NT2/D1 (cell line): ENCODE results near the gene TMEM222.

ENCODE experiments used
- DNase-seq: peaks from one replicate; pipeline ENCODE4 v3.0.0-alpha.2; 2011; ENCODE audit warnings: low read depth, low spot score
- H3K27me3 ChIP-seq: 2 replicates; pipeline ENCODE4 v1.6.0; 2011; ENCODE audit warnings: mild to moderate bottlenecking; ENCODE audit not compliant: insufficient read length, insufficient read depth
- H3K36me3 ChIP-seq: 2 replicates; pipeline ENCODE4 v1.6.1; 2011; ENCODE audit warnings: mild to moderate bottlenecking, low read length, mixed read lengths; ENCODE audit not compliant: insufficient read depth, insufficient read length
- H3K4me1 ChIP-seq: 2 replicates; pipeline ENCODE4 v1.5.1; 2011; ENCODE audit not compliant: insufficient read depth, insufficient read length
- H3K4me3 ChIP-seq: 2 replicates; pipeline ENCODE4 v1.5.1; 2011; ENCODE audit warnings: low read depth; ENCODE audit not compliant: insufficient read length
- H3K9ac ChIP-seq: 2 replicates; pipeline ENCODE4 v1.6.0; 2011; ENCODE audit warnings: low read depth; ENCODE audit not compliant: insufficient read length
- H3K9me3 ChIP-seq: 2 replicates; pipeline ENCODE4 v1.5.1; 2011; ENCODE audit warnings: mild to moderate bottlenecking, low read length; ENCODE audit not compliant: insufficient read depth
- SUZ12 ChIP-seq: IDR thresholded peaks from 2 replicates; pipeline ENCODE4 v1.6.1; 2011; ENCODE audit not compliant: insufficient read length, insufficient read depth; ENCODE audit errors: extremely low read depth
- YY1 ChIP-seq: IDR thresholded peaks from 2 replicates; pipeline ENCODE4 v1.6.1; 2011; ENCODE audit not compliant: insufficient read length, insufficient read depth
- ZNF274 ChIP-seq: IDR thresholded peaks from 2 replicates; pipeline ENCODE4 v1.6.1; 2011; ENCODE audit warnings: mild to moderate bottlenecking, low read depth, low read length

TMEM222 gene

DNA sequence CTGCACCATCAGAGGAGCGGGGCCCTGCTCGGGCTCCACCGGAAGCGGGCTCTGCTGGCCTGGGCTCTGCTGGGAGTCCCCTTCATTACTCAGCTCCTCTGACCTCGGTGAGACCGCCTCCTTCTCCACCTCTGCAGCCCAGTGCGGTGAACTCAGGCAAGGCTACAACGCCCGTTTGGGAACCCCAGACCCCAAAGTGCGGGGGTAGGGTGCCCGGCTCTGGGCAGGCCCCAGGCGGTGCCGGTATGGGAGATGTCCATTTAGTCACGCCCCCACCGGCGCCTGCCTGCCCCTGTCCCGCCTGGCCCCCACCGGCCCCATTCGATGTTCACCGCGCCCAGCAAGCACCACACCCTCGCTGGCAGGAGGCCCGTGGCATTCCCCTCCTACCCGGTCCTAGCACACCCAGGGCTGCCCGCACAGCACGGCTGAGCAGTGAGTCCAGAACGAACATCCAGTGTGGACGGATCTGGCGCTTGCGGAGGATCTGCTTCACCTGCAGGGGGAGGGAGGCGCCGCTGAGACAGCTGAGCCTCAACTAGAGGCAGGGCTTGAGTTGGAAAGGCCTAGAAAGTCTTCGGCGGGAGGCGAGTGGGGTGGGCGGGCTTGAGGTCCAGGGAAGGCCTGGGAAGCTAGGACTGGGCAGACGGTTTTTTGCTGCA, 34.8 kb downstream of the TMEM222 start:
- H3K36me3 ChIP-seq, result peaks cover 60% of the 10 kb centered on the region
- H3K9me3 ChIP-seq, result no peaks in the 10 kb centered on the region
- H3K27me3 ChIP-seq, result peaks cover 20% of the 10 kb centered on the region
- H3K9ac ChIP-seq, result peak overlapping the region; percentile 42
- no peak overlapping the region for H3K4me3 ChIP-seq
- TF ChIP-seq SUZ12 (no peak), ZNF274 (no peak), YY1 (no peak)
- peaks cover 22% of the 10 kb centered on the region for H3K4me1 ChIP-seq
- DNase-seq, result no peak

DNA sequence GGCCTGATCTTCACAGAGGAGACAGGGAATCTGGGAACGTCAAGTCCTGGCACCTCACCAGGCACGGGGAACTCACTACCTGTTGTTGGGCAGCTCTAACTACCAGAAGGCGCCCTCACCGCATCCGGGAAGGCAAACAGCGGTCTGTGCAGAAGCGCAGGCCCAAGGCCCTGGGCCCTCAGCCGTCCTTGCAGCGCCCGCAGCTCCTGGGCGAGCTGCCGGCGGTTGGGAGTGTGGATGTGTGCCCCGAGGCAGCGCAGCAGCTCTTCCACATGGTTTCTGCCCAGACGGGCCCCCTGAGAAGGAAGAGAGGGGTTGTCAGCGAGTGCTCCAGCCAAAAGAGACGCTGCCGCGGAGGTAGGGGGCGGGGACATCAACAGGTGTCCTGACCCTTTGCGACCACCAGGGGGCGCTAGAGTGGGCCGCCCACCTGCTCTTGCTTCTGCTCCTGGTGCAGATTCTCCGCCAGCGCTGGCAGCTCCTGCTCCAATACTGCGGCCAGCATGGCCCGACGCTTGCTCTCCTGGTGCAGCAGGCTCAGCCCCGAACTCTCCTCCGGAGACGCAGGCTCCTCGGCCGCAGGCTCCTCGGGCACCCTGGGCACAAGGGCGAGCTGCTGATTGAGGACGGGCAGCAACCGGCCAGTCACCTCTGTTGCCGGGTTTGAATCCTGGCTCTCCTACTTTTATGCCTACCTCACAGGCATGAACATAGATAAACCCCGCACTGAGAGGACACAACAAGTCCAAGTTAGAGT, 35.5 kb downstream of the TMEM222 start:
- Histone ChIP-seq H3K27me3 (peaks cover 20% of the 10 kb centered on the region), H3K4me1 (peaks cover 21% of the 10 kb centered on the region), H3K36me3 (peaks cover 66% of the 10 kb centered on the region), H3K4me3 (no peak overlapping the region), H3K9ac (peak overlapping the region; percentile 45), H3K9me3 (no peaks in the 10 kb centered on the region)
- no peak for TF ChIP-seq YY1
- no peak for TF ChIP-seq ZNF274
- TF ChIP-seq SUZ12, result no peak
- no peak for DNase-seq

DNA sequence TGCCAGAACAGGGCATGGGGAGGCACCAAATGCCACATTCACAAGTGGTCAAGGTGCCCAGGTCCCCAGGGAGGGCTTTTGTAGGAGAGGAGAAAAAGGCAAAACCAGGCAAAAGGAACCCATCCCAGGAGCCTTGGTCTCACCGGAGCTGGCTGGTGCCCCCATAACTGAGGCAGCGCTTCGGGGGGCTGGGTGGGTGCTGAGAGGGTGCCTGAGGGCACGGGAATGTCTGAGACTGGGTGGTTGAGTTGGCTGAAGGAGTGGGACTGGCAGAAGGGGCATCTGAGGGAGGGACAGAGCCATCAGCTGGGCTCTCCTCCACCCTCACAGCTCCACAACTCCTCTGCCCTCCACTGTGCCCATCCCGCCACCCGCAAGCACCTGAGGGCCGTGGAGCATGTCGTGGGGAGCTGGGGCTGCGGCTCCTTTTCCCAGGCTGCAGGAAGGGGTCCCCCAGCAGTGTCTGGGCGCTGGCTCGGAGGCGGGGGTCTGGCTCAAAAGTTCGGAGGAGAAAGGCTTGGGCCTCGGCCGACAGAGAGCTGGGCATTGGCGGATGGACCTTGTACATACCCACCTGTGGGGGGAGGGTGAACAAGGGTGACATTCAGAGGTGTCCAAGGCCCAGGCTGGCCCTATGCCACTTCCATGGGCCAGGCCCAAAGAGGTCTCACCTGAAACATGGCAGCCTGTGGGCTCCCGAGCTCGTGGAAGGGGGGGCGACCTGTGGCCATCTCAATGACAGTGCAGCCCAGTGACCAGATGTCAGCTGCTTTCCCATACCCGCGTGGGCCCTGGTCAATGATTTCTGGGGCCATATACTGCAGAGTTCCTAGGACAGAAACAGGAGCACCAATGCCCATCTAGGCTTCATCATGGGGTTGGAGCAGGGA, 36.3 kb downstream of the TMEM222 start:
- Histone ChIP-seq H3K4me3 (no peak overlapping the region), H3K9ac (peak overlapping the region; percentile 45), H3K36me3 (peaks cover 71% of the 10 kb centered on the region), H3K4me1 (peaks cover 23% of the 10 kb centered on the region), H3K27me3 (peaks cover 20% of the 10 kb centered on the region), H3K9me3 (no peaks in the 10 kb centered on the region)
- no peak for TF ChIP-seq YY1
- TF ChIP-seq SUZ12, result no peak
- TF ChIP-seq ZNF274, result no peak
- DNase-seq, result no peak

DNA sequence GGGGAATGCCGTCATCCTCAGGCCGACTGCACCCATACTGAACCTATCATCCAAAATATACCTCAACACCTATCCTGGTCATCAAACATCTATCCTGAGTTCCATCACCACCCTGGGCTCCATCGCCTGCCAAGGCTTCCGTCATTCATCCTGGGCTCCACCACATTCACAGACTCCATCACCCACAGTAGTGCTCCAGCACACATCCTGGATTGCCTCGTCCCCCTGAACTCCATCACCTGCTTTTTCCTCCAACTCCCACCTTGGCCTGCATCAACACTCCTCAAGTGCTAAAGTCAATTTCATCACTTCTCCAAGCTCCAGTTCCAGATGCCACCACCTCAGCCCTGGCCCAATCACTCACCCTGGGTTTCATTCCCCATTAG, 37.0 kb downstream of the TMEM222 start:
- Histone ChIP-seq H3K36me3 (peaks cover 65% of the 10 kb centered on the region), H3K4me3 (no peak overlapping the region), H3K9me3 (no peaks in the 10 kb centered on the region), H3K4me1 (peaks cover 22% of the 10 kb centered on the region), H3K27me3 (peaks cover 20% of the 10 kb centered on the region), H3K9ac (no peak overlapping the region)
- TF ChIP-seq ZNF274, result no peak
- no peak for TF ChIP-seq YY1
- no peak for TF ChIP-seq SUZ12
- DNase-seq, result no peak

DNA sequence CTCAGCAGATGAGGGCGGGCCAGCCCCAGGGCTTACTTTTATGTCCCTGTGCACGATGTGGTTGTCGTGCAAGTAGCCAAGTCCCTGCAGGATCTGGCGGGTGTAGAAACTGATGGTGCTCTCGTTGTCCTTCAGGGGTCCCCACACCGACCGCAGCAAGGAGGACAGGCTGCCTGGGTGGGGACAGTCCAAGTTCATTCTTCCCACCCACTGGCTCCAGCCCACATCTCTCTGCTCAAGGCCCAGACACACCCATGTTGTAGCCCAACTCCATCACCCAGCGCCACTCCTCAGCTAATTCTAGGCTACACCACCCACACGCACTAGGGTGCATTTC, 37.8 kb downstream of the TMEM222 start:
- Histone ChIP-seq H3K36me3 (peaks cover 64% of the 10 kb centered on the region), H3K4me1 (peaks cover 28% of the 10 kb centered on the region), H3K27me3 (peaks cover 20% of the 10 kb centered on the region), H3K4me3 (no peak overlapping the region), H3K9me3 (no peaks in the 10 kb centered on the region), H3K9ac (no peak overlapping the region)
- TF ChIP-seq ZNF274, result no peak
- no peak for TF ChIP-seq SUZ12
- no peak for TF ChIP-seq YY1
- no peak for DNase-seq

DNA sequence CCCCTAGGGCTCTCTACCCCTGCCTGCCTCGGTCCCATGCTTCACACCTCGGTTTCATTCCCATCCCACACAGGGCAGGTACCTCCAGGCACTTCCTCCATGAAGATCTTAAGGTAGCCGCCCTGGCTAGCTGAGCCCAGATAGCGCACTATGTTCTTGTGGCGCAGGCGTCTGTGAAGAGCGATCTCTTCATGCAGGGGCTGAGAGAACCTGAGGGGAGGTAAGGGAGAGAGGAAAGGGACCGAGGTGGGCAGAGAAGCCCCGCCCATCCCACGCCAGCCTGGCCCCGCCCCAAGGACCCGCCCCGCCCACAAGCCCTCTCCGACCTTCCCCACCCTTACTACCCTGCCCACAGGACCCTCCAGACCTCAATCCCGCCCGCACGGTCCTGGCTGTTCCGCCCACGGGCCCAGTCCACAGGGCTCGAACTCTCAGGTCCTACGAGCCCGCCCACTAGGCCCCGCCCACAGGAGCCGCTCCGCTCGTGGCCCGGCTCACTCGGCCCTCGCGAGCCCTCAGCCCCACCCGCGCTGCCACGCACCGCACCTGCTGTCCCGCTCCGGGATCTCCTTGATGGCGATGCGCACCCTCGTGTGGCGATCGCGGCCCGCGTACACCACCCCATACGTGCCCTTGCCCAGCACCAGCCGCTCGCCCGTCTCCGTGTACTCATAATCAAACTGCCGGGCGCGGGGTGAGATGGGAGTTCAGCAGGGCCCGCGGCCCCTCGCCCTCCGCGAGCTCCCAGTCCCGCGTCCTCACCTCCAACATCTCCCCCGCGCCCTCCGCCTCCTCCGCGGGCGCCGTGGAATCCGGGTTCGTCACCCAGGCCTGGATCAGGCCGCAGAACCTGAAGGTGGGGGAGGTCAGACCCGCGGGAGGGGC, 38.4 kb downstream of the TMEM222 start:
- no peaks in the 10 kb centered on the region for H3K9me3 ChIP-seq
- H3K9ac ChIP-seq, result no peak overlapping the region
- peaks cover 20% of the 10 kb centered on the region for H3K27me3 ChIP-seq
- peaks cover 34% of the 10 kb centered on the region for H3K4me1 ChIP-seq
- H3K36me3 ChIP-seq, result peaks cover 60% of the 10 kb centered on the region
- no peak for DNase-seq
- TF ChIP-seq YY1, result no peak
- TF ChIP-seq SUZ12, result no peak
- TF ChIP-seq ZNF274, result no peak
- no peak overlapping the region for H3K4me3 ChIP-seq

DNA sequence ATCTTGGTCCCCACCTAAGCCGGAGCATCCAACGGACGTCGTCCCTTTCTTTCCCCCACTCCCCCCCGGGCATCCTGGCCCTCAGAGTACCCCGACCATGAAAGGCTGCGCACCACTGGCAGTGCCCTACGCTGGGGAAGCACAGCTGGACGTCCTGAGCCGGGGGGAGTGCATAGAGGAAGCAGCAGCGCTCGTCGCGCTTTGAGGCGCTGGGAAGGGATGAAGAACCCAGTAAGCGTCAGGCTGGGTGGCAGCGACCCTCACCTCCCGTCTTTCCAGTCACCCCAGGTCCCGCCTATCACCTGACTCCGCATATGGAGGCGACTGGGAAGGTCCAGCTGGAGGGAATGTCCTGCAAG, 39.1 kb downstream of the TMEM222 start:
- H3K4me1 ChIP-seq, result peaks cover 34% of the 10 kb centered on the region
- TF ChIP-seq ZNF274 (no peak), SUZ12 (no peak), YY1 (no peak)

More for the DNA sequence above, 39.1 kb downstream of the TMEM222 start:
- peaks cover 54% of the 10 kb centered on the region for H3K36me3 ChIP-seq
- H3K4me3 ChIP-seq, result no peak overlapping the region
- no peak overlapping the region for H3K9ac ChIP-seq
- no peak for DNase-seq
- peaks cover 20% of the 10 kb centered on the region for H3K27me3 ChIP-seq
- no peaks in the 10 kb centered on the region for H3K9me3 ChIP-seq
